Measurements from ENCODE around the gene FAF1.
"Not testable (repeated sequence)": the region's sequence is repeated elsewhere in the genome, so short reads cannot be mapped to it uniquely, and the experiment has no call there.

DNA sequence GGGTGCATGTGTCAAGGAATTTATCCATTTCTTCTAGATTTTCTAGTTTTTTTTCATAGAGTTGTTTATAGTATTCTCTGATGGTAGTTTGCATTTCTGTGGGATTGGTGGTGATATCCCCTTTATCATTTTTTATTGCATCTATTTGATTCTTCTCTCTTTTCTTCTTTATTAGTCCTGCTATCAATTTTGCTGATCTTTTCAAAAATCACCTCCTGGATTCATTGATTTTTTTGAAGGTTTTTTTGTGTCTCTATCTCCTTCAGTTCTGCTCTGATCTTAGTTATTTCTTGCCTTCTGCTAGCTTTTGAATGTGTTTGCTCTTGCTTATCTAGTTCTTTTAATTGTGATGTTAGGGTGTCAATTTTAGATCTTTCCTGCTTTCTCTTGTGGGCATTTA, 52.5 kb downstream of the FAF1 start:
- TF ChIP-seq CTCF (conservative IDR thresholded peaks at IDR 0.05; ENCODE audit: low read depth, low read length); EZH2 (IDR thresholded peaks at IDR 0.05; ENCODE audit: low read length, unreplicated experiment): not testable (repeated sequence)

Data from PC-3 (cell line).